ENCODE results near the gene ZNF268.

DNA sequence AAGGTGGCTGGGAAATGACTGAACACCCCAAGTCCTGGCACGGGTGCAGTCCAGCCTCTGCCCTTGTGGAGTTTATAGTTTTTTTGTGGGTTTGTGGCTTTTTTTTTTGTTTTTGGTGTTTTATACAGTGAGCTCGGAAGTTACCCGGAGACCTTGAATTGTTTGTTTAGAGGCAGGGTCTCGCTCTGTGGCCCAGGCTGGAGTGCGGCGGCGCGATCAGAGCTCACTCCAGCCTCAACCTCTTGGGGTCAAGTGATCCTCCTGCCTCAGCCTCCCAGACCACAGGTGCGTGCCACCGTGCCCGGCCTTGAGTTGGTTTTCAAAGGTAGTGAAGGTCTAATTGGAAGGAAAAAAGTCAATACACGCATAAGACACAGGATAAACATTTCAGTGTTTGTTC, 55.3 kb downstream of the ZNF268 start:
- TF ChIP-seq EZH2 (IDR thresholded peaks at IDR 0.05; ENCODE audit: insufficient read depth, poor library complexity, severe bottlenecking), result no peak
- TF ChIP-seq EZH2phosphoT487 (IDR thresholded peaks at IDR 0.05; ENCODE audit: insufficient read depth, low read depth), result no peak
